HG02970 (cell line): ENCODE measurements around the gene MX2.
"Not testable (repeated sequence)": the region's sequence is repeated elsewhere in the genome, so short reads cannot be mapped to it uniquely, and the experiment has no call there.

Source experiments
- ATAC-seq: cut with Tn5 transposase; IDR thresholded peaks from one replicate; pipeline ENCODE4 v1.9.1; 2021; ENCODE audit warnings: mild to moderate bottlenecking, moderate library complexity, moderate number of reproducible peaks; ENCODE audit not compliant: unreplicated experiment, low FRiP score

MX2 gene

GRCh38 chr21:41337515-41337914 lies 24.3 kb upstream of the MX2 start:
- no peak for ATAC-seq

GRCh38 chr21:41338455-41338854 lies 23.4 kb upstream of the MX2 start:
- ATAC-seq, result no peak

GRCh38 chr21:41342035-41342434 lies 19.8 kb upstream of the MX2 start:
- no peak for ATAC-seq

- ATAC-seq, result no peak
These were observed 17.7 kb upstream of the MX2 start for GRCh38 chr21:41344146-41344545.

GRCh38 chr21:41345356-41345755 lies 16.5 kb upstream of the MX2 start:
- ATAC-seq, result no peak

- no peak for ATAC-seq
These were observed 15.7 kb upstream of the MX2 start for GRCh38 chr21:41345934-41346685.

- no peak for ATAC-seq
These were observed 15.1 kb upstream of the MX2 start for GRCh38 chr21:41346758-41347157.

- no peak for ATAC-seq
These were observed 13.4 kb upstream of the MX2 start for GRCh38 chr21:41348434-41348833.

GRCh38 chr21:41349126-41349525 lies 12.7 kb upstream of the MX2 start:
- ATAC-seq, result no peak

GRCh38 chr21:41349619-41350390 lies 12.0 kb upstream of the MX2 start:
- no peak for ATAC-seq

- no peak for ATAC-seq
These were observed 11.2 kb upstream of the MX2 start for GRCh38 chr21:41350436-41351155.

- no peak for ATAC-seq
These were observed 4.3 kb upstream of the MX2 start for GRCh38 chr21:41357546-41357945.

- no peak for ATAC-seq
These were observed 3.3 kb upstream of the MX2 start for GRCh38 chr21:41358193-41359166.

- no peak for ATAC-seq
These were observed 2.5 kb upstream of the MX2 start for GRCh38 chr21:41359286-41359685.

GRCh38 chr21:41359754-41360071 lies 2.1 kb upstream of the MX2 start:
- ATAC-seq, result not testable (repeated sequence)

GRCh38 chr21:41360072-41360821 lies 1.6 kb upstream of the MX2 start:
- no peak for ATAC-seq

GRCh38 chr21:41361053-41361785 lies 608 bp upstream of the MX2 start:
- no peak for ATAC-seq

GRCh38 chr21:41362605-41363369 lies 960 bp downstream of the MX2 start:
- ATAC-seq, result no peak
